Esophagus squamous epithelium (tissue), 5 donors: ENCODE data around the gene SLC28A1. TPM values are rescaled to one million over a fixed set of nuclear protein-coding genes. Genes with fewer than 3 reads are reported as not detected.

Source experiments
- DNase-seq: peaks from one replicate; lab custom pipeline; 2025; lab: John Stamatoyannopoulos, UW
- H3K27ac ChIP-seq, 4 donors: fragments of 200-600 bp; sonication (generic); one replicate each; pipeline ENCODE4 v1.5.1; 2016 to 2019; ENCODE audit warnings: mild to moderate bottlenecking in 1 of 4
- H3K27me3 ChIP-seq, 4 donors: fragments of 200-600 bp; sonication (generic); 1 replicate in 3 of 4; 2 replicates in 1 of 4; pipeline versions ENCODE4 v1.5.1 to v1.6.0; 2017 to 2021; ENCODE audit warnings: antibody characterized with exemption in 1 of 4
- H3K36me3 ChIP-seq, 3 donors: fragments of 200-600 bp; sonication (generic); one replicate each; pipeline ENCODE4 v1.5.1; 2016 to 2019
- H3K4me1 ChIP-seq, 3 donors: fragments of 200-600 bp; sonication (generic); one replicate each; pipeline ENCODE4 v1.5.1; 2017 to 2019
- H3K4me3 ChIP-seq, 4 donors: fragments of 200-600 bp; sonication (generic); 1 replicate in 3 of 4; 2 replicates in 1 of 4; pipeline ENCODE4 v1.5.1; 2016 to 2019; ENCODE audit warnings: mild to moderate bottlenecking in 2 of 4, moderate library complexity in 1 of 4
- H3K9me3 ChIP-seq, 3 donors: fragments of 200-600 bp; sonication (generic); one replicate each; pipeline ENCODE4 v1.5.1; 2016 to 2019
- POLR2A ChIP-seq, 4 donors: fragments of 450-650 bp; IDR thresholded peaks; one replicate each; pipeline ENCODE4 v1.6.1; 2017; ENCODE audit warnings: antibody characterized with exemption in 4 of 4, mild to moderate bottlenecking in 4 of 4, moderate library complexity in 3 of 4
- WGBS, 2 donors: methylation state at CpG; one replicate each; pipeline ENCODE4 v1.1.5; 2018; 5-methylcytosine and 5-hydroxymethylcytosine counted together
- intact Hi-C: fragments of 100-400 bp; cut with DNase I; formaldehyde crosslinking; loops from one replicate; pipeline ENCODE4 v1.15.0; 2022
- total RNA-seq, 4 donors: library from RNA; depleted of rRNA; stranded (reverse); fragments of >200 nt; gene quantifications; one replicate each; pipeline ENCODE4 v1.1.0, GENCODE V29; 2016
- TF ChIP-seq, protein P1 (sequence below), 6 experiments: fragments of 450-650 bp in 4 of 6; fragments of 200-600 bp in 2 of 6; sonication (generic) in 2 of 6; IDR thresholded peaks; one replicate each; pipeline ENCODE4 v1.5.1; 2016 to 2019; ENCODE audit warnings: antibody characterized with exemption in 6 of 6, mild to moderate bottlenecking in 4 of 6, moderate library complexity in 4 of 6
- donor health status: DM: yes; HTN: yes; CAD: no.

Gene SLC28A1
- total RNA-seq, 4 donors from 2014 or later: not detected

DNA sequence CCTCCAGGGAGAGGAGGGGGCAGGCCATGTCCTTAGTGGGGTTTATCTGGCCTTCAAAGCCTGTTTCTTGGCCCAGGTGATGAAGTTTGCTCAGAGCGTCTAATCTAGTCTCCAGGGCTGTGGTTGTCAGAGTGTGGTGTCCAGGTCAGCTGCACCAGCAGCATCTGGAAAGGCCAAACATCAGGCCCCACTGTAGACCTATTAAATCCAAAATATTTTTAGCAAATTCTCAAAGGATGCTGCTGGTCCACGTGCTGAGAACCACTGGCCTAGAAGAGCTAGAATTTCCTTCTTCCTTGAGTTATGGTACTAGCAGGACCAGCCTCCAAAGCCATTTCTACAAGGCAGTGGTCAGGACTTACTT, 28.9 kb downstream of the SLC28A1 start:
- no peaks in the 10 kb centered on the region for H3K36me3 ChIP-seq
- H3K9me3 ChIP-seq: no peaks in the 10 kb centered on the region
- intact Hi-C loops: no loop called here
- no peak for TF ChIP-seq POLR2A (IDR thresholded peaks at IDR 0.05)
- TF ChIP-seq, protein P1, sequence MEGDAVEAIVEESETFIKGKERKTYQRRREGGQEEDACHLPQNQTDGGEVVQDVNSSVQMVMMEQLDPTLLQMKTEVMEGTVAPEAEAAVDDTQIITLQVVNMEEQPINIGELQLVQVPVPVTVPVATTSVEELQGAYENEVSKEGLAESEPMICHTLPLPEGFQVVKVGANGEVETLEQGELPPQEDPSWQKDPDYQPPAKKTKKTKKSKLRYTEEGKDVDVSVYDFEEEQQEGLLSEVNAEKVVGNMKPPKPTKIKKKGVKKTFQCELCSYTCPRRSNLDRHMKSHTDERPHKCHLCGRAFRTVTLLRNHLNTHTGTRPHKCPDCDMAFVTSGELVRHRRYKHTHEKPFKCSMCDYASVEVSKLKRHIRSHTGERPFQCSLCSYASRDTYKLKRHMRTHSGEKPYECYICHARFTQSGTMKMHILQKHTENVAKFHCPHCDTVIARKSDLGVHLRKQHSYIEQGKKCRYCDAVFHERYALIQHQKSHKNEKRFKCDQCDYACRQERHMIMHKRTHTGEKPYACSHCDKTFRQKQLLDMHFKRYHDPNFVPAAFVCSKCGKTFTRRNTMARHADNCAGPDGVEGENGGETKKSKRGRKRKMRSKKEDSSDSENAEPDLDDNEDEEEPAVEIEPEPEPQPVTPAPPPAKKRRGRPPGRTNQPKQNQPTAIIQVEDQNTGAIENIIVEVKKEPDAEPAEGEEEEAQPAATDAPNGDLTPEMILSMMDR (IDR thresholded peaks at IDR 0.05): no peak
- H3K27ac ChIP-seq: peak overlapping the region; percentile 67 to 82 (median 74)
- no peak for DNase-seq
- WGBS, 2 donors: 88 to 89% methylated on average over 2 of the region's 2 CpGs
- peaks cover 23 to 62% (median 34%) of the 10 kb centered on the region in 3 donors for H3K4me1 ChIP-seq
- no peaks in the 10 kb centered on the region for H3K27me3 ChIP-seq
- H3K4me3 ChIP-seq: no peak overlapping the region

DNA sequence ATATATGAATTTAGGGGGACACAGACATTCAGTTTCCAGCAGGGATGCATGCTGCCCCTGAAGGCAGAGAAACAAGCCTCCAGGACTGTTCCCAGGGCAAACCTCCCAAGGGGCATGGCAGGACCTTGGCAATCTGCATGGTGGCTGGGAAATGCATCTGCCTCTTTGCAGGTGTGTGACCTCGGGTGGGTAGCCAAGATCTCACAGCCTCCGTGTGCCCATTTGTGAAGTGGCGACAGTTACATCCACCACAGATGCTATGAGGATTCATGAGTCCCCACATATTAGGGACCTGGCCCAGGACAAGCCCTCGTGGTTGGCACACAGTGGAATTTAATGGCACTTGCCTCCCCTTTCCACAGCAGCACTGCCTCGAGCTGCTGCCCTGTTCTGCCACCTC, 29.9 kb downstream of the SLC28A1 start:
- Histone ChIP-seq H3K4me1 (peaks cover 23 to 58% (median 34%) of the 10 kb centered on the region in 3 donors), H3K27ac (peak overlapping the region in 3 of 4 donors; percentile 59 to 74 (median 70)), H3K36me3 (no peaks in the 10 kb centered on the region), H3K27me3 (no peaks in the 10 kb centered on the region), H3K9me3 (no peaks in the 10 kb centered on the region), H3K4me3 (no peak overlapping the region)
- 54 to 59% methylated on average over 3 of the region's 5 CpGs for WGBS, 2 donors
- intact Hi-C loops: no loop called here
- TF ChIP-seq, protein P1 (IDR thresholded peaks at IDR 0.05): no peak
- TF ChIP-seq POLR2A (IDR thresholded peaks at IDR 0.05): no peak
- no peak for DNase-seq

DNA sequence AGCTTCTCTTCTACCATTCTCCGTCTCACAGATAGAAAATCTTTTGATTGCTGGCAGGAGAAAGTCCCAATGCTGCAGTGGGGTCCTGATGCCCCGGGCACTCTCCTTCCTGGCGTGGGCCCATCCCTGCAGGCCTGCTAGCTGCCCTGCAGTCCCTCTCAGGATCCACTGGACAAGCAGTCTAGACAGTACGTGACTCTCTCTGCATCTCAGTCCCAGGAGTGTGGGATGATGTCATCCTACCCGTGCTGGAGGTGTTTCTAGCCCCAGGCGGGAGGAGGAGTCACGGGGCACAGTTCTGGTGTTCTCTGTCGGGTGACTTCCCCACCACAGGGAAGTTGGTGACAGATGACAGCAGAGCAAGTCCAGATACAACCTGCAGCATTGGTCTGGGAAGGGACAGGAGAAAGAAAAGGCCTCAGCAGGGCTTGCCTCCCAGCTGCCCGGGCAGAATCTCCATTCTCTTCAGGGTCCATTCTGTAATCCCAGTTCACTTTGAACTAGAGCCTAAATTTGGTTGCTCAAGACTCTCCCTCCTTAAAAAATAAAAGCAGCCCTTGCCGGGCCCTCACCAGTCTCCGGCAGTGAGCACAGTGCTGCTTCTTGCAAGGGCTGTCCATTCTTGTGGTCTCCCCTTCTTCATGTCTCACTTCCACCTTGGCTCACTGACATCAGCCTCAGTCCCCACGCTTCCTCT, 30.6 kb downstream of the SLC28A1 start:
- DNase-seq: no peak
- TF ChIP-seq POLR2A (IDR thresholded peaks at IDR 0.05): no peak
- TF ChIP-seq, protein P1 (IDR thresholded peaks at IDR 0.05): no peak
- peak overlapping the region; percentile 42 to 74 (median 64) for H3K27ac ChIP-seq
- WGBS, 2 donors: 30 to 50% methylated on average over 7 to 9 of the region's 12 CpGs
- intact Hi-C loops: no loop called here
- H3K4me1 ChIP-seq: peaks cover 23 to 53% (median 34%) of the 10 kb centered on the region in 3 donors
- no peaks in the 10 kb centered on the region for H3K36me3 ChIP-seq
- no peak overlapping the region for H3K4me3 ChIP-seq
- H3K27me3 ChIP-seq: no peaks in the 10 kb centered on the region
- H3K9me3 ChIP-seq: no peaks in the 10 kb centered on the region

DNA sequence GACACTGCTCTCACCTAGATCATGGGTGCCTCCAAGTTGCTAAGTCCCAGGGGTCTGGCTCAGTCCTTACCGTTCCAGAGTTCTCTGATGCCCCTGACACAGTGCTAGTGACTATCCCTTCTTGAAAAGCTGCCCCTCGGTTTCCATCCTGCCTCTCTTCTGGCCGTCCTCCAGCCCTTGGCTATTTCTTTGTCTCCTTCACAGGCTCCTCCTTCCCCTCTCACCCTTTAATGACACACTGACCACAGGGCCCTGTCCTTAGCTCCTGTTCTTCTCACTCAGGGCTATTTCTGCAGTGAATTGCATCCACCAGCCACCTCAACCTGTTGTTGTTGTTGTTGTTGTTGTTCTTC, 31.1 kb downstream of the SLC28A1 start:
- H3K9me3 ChIP-seq: no peaks in the 10 kb centered on the region
- 66 to 84% methylated on average over 3 of the region's 3 CpGs for WGBS, 2 donors
- no peak for TF ChIP-seq POLR2A (IDR thresholded peaks at IDR 0.05)
- TF ChIP-seq, protein P1 (IDR thresholded peaks at IDR 0.05): no peak

DNA sequence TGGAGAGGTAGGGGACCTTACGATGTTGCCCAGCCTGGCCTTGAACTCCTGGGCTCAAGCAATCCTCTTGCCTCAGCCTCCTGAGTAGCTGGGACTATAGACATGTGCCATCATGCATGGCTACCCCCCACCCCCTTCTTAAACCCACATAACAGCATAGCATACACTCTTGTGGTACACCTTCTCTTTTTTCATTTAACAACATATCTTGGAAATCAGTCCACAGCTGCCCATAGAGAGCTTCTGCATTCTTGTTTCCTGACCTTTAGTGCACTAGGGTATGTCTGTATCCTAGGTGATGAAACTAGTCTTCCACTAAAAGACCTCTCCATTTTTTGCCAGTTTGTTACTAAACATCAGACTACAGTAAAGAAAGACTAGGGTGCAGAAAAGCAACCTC, 33.0 kb downstream of the SLC28A1 start:
- Histone ChIP-seq H3K27me3 (no peaks in the 10 kb centered on the region), H3K27ac (no peak overlapping the region), H3K9me3 (no peaks in the 10 kb centered on the region), H3K4me3 (no peak overlapping the region), H3K36me3 (no peaks in the 10 kb centered on the region), H3K4me1 (peaks cover 11 to 29% (median 17%) of the 10 kb centered on the region in 3 donors)
- TF ChIP-seq POLR2A (IDR thresholded peaks at IDR 0.05): no peak
- WGBS, 2 donors: 91 to 100% methylated on average over 1 of the region's 1 CpG
- intact Hi-C loops: no loop called here
- DNase-seq: no peak

More for the DNA sequence above, 31.1 kb downstream of the SLC28A1 start:
- Histone ChIP-seq H3K36me3 (no peaks in the 10 kb centered on the region), H3K4me1 (peaks cover 23 to 48% (median 34%) of the 10 kb centered on the region in 3 donors), H3K27me3 (no peaks in the 10 kb centered on the region), H3K4me3 (no peak overlapping the region), H3K27ac (peak overlapping the region; percentile 42 to 74 (median 64))
- intact Hi-C loops: no loop called here
- no peak for DNase-seq
